ENCODE data around the gene SDCCAG8. TPM values are rescaled to one million over a fixed set of nuclear protein-coding genes. Genes with fewer than 3 reads are reported as not detected.

Gene SDCCAG8
- total RNA-seq, 1 experiment from 2014 or later = 194 TPM

DNA sequence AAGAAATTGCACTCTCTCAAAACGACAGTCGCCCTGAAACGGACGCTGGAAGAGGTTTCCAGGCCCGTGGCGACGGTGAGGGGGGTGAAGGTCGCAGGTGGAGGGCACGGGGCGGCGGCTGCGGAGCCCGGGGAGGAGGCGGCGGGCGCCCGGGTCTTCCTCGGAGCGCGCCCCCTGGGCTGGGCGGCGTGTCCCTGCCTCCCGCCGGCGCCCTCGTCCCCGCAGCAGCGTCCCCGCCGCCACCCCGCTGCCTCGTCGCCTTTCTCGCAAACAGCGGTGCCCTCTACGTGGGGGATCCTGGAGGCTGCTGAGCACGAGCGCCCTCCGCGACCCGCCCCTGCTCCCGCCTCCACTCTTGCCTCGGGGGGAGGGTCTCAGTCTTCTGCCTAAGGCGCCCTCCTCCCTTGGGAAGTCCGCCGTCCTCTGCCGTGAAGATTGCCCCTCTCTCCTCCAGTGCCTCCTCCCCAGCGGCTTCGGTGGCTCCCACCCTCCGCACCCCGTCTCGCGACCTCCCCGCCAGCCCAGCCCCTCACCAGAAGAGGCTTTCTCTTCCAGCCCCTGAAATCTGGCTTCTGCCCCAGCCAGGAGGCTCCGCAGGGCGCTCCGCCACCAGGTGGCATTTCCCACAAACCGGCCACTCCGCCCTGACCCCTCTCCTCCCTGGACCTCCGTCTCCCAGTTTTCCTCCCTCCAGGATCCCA lies 227.4 kb downstream of the SDCCAG8 start:
- no peaks in the 10 kb centered on the region for H3K36me3 ChIP-seq (ENCODE audit: low read depth, low read length)
- no peak overlapping the region for H3K27ac ChIP-seq (ENCODE audit: low read length)
- no peak for ATAC-seq
- H3K4me3 ChIP-seq (ENCODE audit: low read length) = no peak overlapping the region
- BruUV-seq (replicated peaks) = no TSS peak
- no peaks in the 10 kb centered on the region for H3K9me3 ChIP-seq (ENCODE audit: low read length)
- no peaks in the 10 kb centered on the region for H3K9me2 ChIP-seq (replicated peaks; ENCODE audit: low read length)
- H3K9ac ChIP-seq (ENCODE audit: low read length) = no peak overlapping the region
- no peak for DNase-seq
- intact Hi-C loops (cut with micrococcal nuclease) = no loop called here
- H3K27me3 ChIP-seq (ENCODE audit: low read length) = no peaks in the 10 kb centered on the region
- ChIA-PET CTCF (interaction anchor here (0.6 kb wide), 1 partner anchor 265 kb away, joined by 3 read pairs; no protein-coding TSS in a partner anchor), POLR2A (ENCODE audit: unreplicated experiment) (no interaction called here)
- no peaks in the 10 kb centered on the region for H3K4me1 ChIP-seq (ENCODE audit: insufficient read depth, low read length)
- no peaks in the 10 kb centered on the region for H4K20me1 ChIP-seq (ENCODE audit: low read length)
- H2AFZ ChIP-seq (ENCODE audit: low read length) = no peak overlapping the region
- H3K4me2 ChIP-seq (ENCODE audit: low read length) = no peak overlapping the region
- no peaks in the 10 kb centered on the region for H3F3A ChIP-seq (ENCODE audit: low read length, unreplicated experiment)
- TF ChIP-seq, protein P1, sequence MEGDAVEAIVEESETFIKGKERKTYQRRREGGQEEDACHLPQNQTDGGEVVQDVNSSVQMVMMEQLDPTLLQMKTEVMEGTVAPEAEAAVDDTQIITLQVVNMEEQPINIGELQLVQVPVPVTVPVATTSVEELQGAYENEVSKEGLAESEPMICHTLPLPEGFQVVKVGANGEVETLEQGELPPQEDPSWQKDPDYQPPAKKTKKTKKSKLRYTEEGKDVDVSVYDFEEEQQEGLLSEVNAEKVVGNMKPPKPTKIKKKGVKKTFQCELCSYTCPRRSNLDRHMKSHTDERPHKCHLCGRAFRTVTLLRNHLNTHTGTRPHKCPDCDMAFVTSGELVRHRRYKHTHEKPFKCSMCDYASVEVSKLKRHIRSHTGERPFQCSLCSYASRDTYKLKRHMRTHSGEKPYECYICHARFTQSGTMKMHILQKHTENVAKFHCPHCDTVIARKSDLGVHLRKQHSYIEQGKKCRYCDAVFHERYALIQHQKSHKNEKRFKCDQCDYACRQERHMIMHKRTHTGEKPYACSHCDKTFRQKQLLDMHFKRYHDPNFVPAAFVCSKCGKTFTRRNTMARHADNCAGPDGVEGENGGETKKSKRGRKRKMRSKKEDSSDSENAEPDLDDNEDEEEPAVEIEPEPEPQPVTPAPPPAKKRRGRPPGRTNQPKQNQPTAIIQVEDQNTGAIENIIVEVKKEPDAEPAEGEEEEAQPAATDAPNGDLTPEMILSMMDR (conservative IDR thresholded peaks at IDR 0.05; ENCODE audit: low read depth, low read length) = peak; percentile 36; the same call in 1 of the 2 replicates
- no peak for TF ChIP-seq EZH2 (IDR thresholded peaks at IDR 0.05; ENCODE audit: low read length, unreplicated experiment)
- peaks cover 5% of the 10 kb centered on the region for H3K79me2 ChIP-seq (ENCODE audit: low read length)

GRCh38 chr1:243483952-243484351 lies 228.1 kb downstream of the SDCCAG8 start:
- Histone ChIP-seq H3K4me2 (ENCODE audit: low read length) (no peak overlapping the region), H4K20me1 (ENCODE audit: low read length) (no peaks in the 10 kb centered on the region), H3K27me3 (ENCODE audit: low read length) (no peaks in the 10 kb centered on the region), H3K4me1 (ENCODE audit: insufficient read depth, low read length) (peaks cover 6% of the 10 kb centered on the region), H3K36me3 (ENCODE audit: low read depth, low read length) (no peaks in the 10 kb centered on the region; the same call in 1 of the 2 replicates), H3K4me3 (ENCODE audit: low read length) (no peak overlapping the region), H3K9ac (ENCODE audit: low read length) (no peak overlapping the region), H3K27ac (ENCODE audit: low read length) (no peak overlapping the region), H3K9me2 (replicated peaks; ENCODE audit: low read length) (no peaks in the 10 kb centered on the region), H3K9me3 (ENCODE audit: low read length) (no peaks in the 10 kb centered on the region), H2AFZ (ENCODE audit: low read length) (no peak overlapping the region), H3F3A (ENCODE audit: low read length, unreplicated experiment) (no peaks in the 10 kb centered on the region), H3K79me2 (ENCODE audit: low read length) (peaks cover 13% of the 10 kb centered on the region)
- DNase-seq (no peak), ATAC-seq (no peak)
- POLR2A ChIA-PET (ENCODE audit: unreplicated experiment) = no interaction called here
- CTCF ChIA-PET = interaction anchor here (0.6 kb wide), 1 partner anchor 264 kb away, joined by 3 read pairs; no protein-coding TSS in a partner anchor
- intact Hi-C loops (cut with micrococcal nuclease) = no loop called here
- TF ChIP-seq, protein P1 (conservative IDR thresholded peaks at IDR 0.05; ENCODE audit: low read depth, low read length) = no peak
- TF ChIP-seq EZH2phosphoT487 (IDR thresholded peaks at IDR 0.05; ENCODE audit: borderline replicate concordance, low read length) = no peak
- TF ChIP-seq EZH2 (IDR thresholded peaks at IDR 0.05; ENCODE audit: low read length, unreplicated experiment) = no peak
- BruUV-seq (replicated peaks) = no TSS peak

GRCh38 chr1:243487036-243487648 lies 231.3 kb downstream of the SDCCAG8 start:
- Histone ChIP-seq H3K9ac (ENCODE audit: low read length) (peak overlapping the region; percentile 88), H3K9me2 (replicated peaks; ENCODE audit: low read length) (no peaks in the 10 kb centered on the region), H3K4me2 (ENCODE audit: low read length) (peak overlapping the region; percentile 88), H3K27ac (ENCODE audit: low read length) (no peak overlapping the region), H3K4me3 (ENCODE audit: low read length) (peak overlapping the region; percentile 78), H3K4me1 (ENCODE audit: insufficient read depth, low read length) (peaks cover 9% of the 10 kb centered on the region), H3K9me3 (ENCODE audit: low read length) (no peaks in the 10 kb centered on the region), H4K20me1 (ENCODE audit: low read length) (no peaks in the 10 kb centered on the region), H2AFZ (ENCODE audit: low read length) (peak overlapping the region; percentile 82), H3K79me2 (ENCODE audit: low read length) (peaks cover 45% of the 10 kb centered on the region), H3K27me3 (ENCODE audit: low read length) (no peaks in the 10 kb centered on the region), H3F3A (ENCODE audit: low read length, unreplicated experiment) (no peaks in the 10 kb centered on the region), H3K36me3 (ENCODE audit: low read depth, low read length) (peaks cover 20% of the 10 kb centered on the region; the same call in 1 of the 2 replicates)
- CTCF ChIA-PET = no interaction called here
- POLR2A ChIA-PET (ENCODE audit: unreplicated experiment) = no interaction called here
- intact Hi-C loops (cut with micrococcal nuclease) = loop anchor here (1.0 to 5.0 kb wide), 2 partner anchors 38 to 40 kb away; no protein-coding TSS in a partner anchor
- DNase-seq (no peak), ATAC-seq (peak; percentile 35; the same call in 1 of the 2 replicates)
- TF ChIP-seq EZH2phosphoT487 (IDR thresholded peaks at IDR 0.05; ENCODE audit: borderline replicate concordance, low read length) = no peak
- TF ChIP-seq, protein P1 (conservative IDR thresholded peaks at IDR 0.05; ENCODE audit: low read depth, low read length) = no peak
- no peak for TF ChIP-seq EZH2 (IDR thresholded peaks at IDR 0.05; ENCODE audit: low read length, unreplicated experiment)
- BruUV-seq (replicated peaks) = no TSS peak
